HT1080 (cell line): Measurements from ENCODE around the gene TUT7. TPM values are rescaled to one million over a fixed set of nuclear protein-coding genes. Genes with fewer than 3 reads are reported as not detected.
"Not testable (repeated sequence)": the region's sequence is repeated elsewhere in the genome, so short reads cannot be mapped to it uniquely, and the experiment has no call there.

Experiments used
- DNase-seq: peaks from one replicate; pipeline ENCODE4 v3.0.0-alpha.2; 2015; ENCODE audit warnings: low read depth
- total RNA-seq: library from RNA; depleted of rRNA; stranded (reverse); fragments of >200 nt; shearing (Covaris generic); gene quantifications from 2 replicates; pipeline ENCODE4 v1.2.3, GENCODE V29; 2014

TUT7 gene
- total RNA-seq, 1 experiment from 2014 or later, result 12.8 TPM

GRCh38 chr9:86349271-86349670 lies 4.9 kb downstream of the TUT7 start:
- no peak for DNase-seq

- DNase-seq, result no peak
Observed at GRCh38 chr9:86347991-86348390, 6.2 kb downstream of the TUT7 start.

GRCh38 chr9:86344818-86345217 lies 9.4 kb downstream of the TUT7 start:
- no peak for DNase-seq

- no peak for DNase-seq
Observed at GRCh38 chr9:86342269-86342668, 11.9 kb downstream of the TUT7 start.

- DNase-seq, result peak; percentile 56
Observed at GRCh38 chr9:86341007-86341491, 13.2 kb downstream of the TUT7 start.

GRCh38 chr9:86340356-86341006 lies 13.7 kb downstream of the TUT7 start:
- no peak for DNase-seq

- no peak for DNase-seq
Observed at GRCh38 chr9:86337469-86338108, 16.6 kb downstream of the TUT7 start.

- no peak for DNase-seq
Observed at GRCh38 chr9:86336058-86336457, 18.2 kb downstream of the TUT7 start.

GRCh38 chr9:86333651-86334050 lies 20.6 kb downstream of the TUT7 start:
- no peak for DNase-seq

- DNase-seq, result no peak
Observed at GRCh38 chr9:86330186-86330585, 24.0 kb downstream of the TUT7 start.

- DNase-seq, result no peak
Observed at GRCh38 chr9:86329649-86330048, 24.6 kb downstream of the TUT7 start.

- DNase-seq, result no peak
Observed at GRCh38 chr9:86328156-86328555, 26.1 kb downstream of the TUT7 start.

GRCh38 chr9:86326536-86326935 lies 27.7 kb downstream of the TUT7 start:
- DNase-seq, result no peak

GRCh38 chr9:86324901-86325300 lies 29.3 kb downstream of the TUT7 start:
- no peak for DNase-seq

- DNase-seq, result no peak
Observed at GRCh38 chr9:86324308-86324707, 29.9 kb downstream of the TUT7 start.

- DNase-seq, result peak; percentile 80
Observed at GRCh38 chr9:86322973-86323644, 31.1 kb downstream of the TUT7 start.

GRCh38 chr9:86321373-86321772 lies 32.8 kb downstream of the TUT7 start:
- peak; percentile 90 for DNase-seq

GRCh38 chr9:86318187-86318586 lies 36.0 kb downstream of the TUT7 start:
- DNase-seq, result no peak

- DNase-seq, result no peak
Observed at GRCh38 chr9:86315078-86315477, 39.1 kb downstream of the TUT7 start.

GRCh38 chr9:86312959-86313358 lies 41.3 kb downstream of the TUT7 start:
- DNase-seq, result not testable (repeated sequence)

GRCh38 chr9:86308687-86309086 lies 45.5 kb downstream of the TUT7 start:
- no peak for DNase-seq

GRCh38 chr9:86304236-86304730 lies 49.9 kb downstream of the TUT7 start:
- DNase-seq, result no peak
